CD4-positive, alpha-beta T cell (primary cell): ENCODE results near the gene AMPH. TPM values are rescaled to one million over a fixed set of nuclear protein-coding genes. Genes with fewer than 3 reads are reported as not detected.

Experiments used
- ATAC-seq: fragments of 200-7000 bp; cut with Tn5 transposase; one replicate; pipeline ENCODE4 v1.10.0; 2022; ENCODE audit warnings: mild to moderate bottlenecking; ENCODE audit not compliant: poor library complexity
- CTCF ChIA-PET: fragments of 350-600 bp; sonication (Branson Sonifier 250); formaldehyde crosslinking; loops from one replicate; lab custom pipeline; 2021; ENCODE audit warnings: antibody characterized with exemption, inconsistent platforms; lab: Charles Lee
- POLR2A ChIA-PET: fragments of 350-600 bp; sonication (Branson Sonifier 250); formaldehyde crosslinking; loops from one replicate; lab custom pipeline; 2021; ENCODE audit warnings: antibody characterized with exemption, inconsistent platforms; lab: Charles Lee
- DNase-seq, 14 experiments: peaks; one replicate each; pipeline ENCODE4 v3.0.0-alpha.2; 2013 to 2020; ENCODE audit warnings: mixed read lengths in 2 of 14
- H3K27ac ChIP-seq, 2 donors: one replicate each; pipeline versions ENCODE4 v1.5.1 to v1.7.0; 2013; ENCODE audit warnings: low read length in 2 of 2, low read depth in 1 of 2, mild to moderate bottlenecking in 1 of 2
- H3K27me3 ChIP-seq, 2 experiments: 1 replicate in 1 of 2; 2 replicates in 1 of 2; pipeline versions ENCODE4 v1.6.1 to v1.7.0; 2013; ENCODE audit warnings: low read length in 2 of 2, control low read depth in 1 of 2, mild to moderate bottlenecking in 1 of 2, moderate library complexity in 1 of 2; ENCODE audit not compliant: insufficient read depth in 2 of 2, control insufficient read depth in 1 of 2
- H3K36me3 ChIP-seq: one replicate; pipeline ENCODE4 v1.6.1; 2013; ENCODE audit warnings: low read length, control low read depth; ENCODE audit not compliant: insufficient read depth
- H3K4me1 ChIP-seq: one replicate; pipeline ENCODE4 v1.6.1; 2013; ENCODE audit warnings: low read length, control low read depth; ENCODE audit not compliant: insufficient read depth
- H3K4me3 ChIP-seq: one replicate; pipeline ENCODE4 v1.5.1; 2013; ENCODE audit warnings: mild to moderate bottlenecking, low read length, moderate library complexity
- H3K9me3 ChIP-seq, 2 experiments: 1 replicate in 1 of 2; 2 replicates in 1 of 2; pipeline versions ENCODE4 v1.6.1 to v1.7.0; 2013; ENCODE audit warnings: low read length in 2 of 2, mild to moderate bottlenecking in 2 of 2, control low read depth in 1 of 2, moderate library complexity in 1 of 2; ENCODE audit not compliant: control insufficient read depth in 1 of 2, insufficient read depth in 1 of 2
- H3K27ac Mint-ChIP-seq: one replicate; pipeline ENCODE4 v1.8.0; 2020; ENCODE audit warnings: mixed read lengths
- H3K27me3 Mint-ChIP-seq: one replicate; pipeline ENCODE4 v1.8.0; 2021; ENCODE audit warnings: mixed read lengths
- H3K36me3 Mint-ChIP-seq: one replicate; pipeline ENCODE4 v1.8.0; 2021; ENCODE audit warnings: low read depth, mixed read lengths
- H3K4me1 Mint-ChIP-seq: one replicate; pipeline ENCODE4 v1.8.0; 2021; ENCODE audit warnings: low read depth, mixed read lengths
- H3K4me3 Mint-ChIP-seq: one replicate; pipeline ENCODE4 v1.8.0; 2020; ENCODE audit warnings: mild to moderate bottlenecking, mixed read lengths
- H3K9me3 Mint-ChIP-seq: one replicate; pipeline ENCODE4 v1.8.0; 2020; ENCODE audit warnings: mixed read lengths
- intact Hi-C, 2 experiments: fragments of 100-400 bp; cut with DNase I in 1 of 2; cut with micrococcal nuclease in 1 of 2; formaldehyde crosslinking; loops; one replicate each; pipeline versions ENCODE4 v1.15.1 to v1.9.0; 2023 to 2025; cut with DNase I, micrococcal nuclease
- total RNA-seq, 174 experiments: library from RNA in 2 of 174; stranded (reverse) in 2 of 174; gene quantifications; one replicate each; pipeline ENCODE4 v1.2.3 and lab custom pipeline; 2021 to 2026
- TF ChIP-seq, protein P1 (sequence below): fragments of 200-600 bp; IDR thresholded peaks from one replicate; pipeline ENCODE4 v1.8.0; 2022; ENCODE audit warnings: antibody characterized with exemption, mild to moderate bottlenecking

AMPH gene
- total RNA-seq, 2 experiments from 2014 or later: not detected

DNA sequence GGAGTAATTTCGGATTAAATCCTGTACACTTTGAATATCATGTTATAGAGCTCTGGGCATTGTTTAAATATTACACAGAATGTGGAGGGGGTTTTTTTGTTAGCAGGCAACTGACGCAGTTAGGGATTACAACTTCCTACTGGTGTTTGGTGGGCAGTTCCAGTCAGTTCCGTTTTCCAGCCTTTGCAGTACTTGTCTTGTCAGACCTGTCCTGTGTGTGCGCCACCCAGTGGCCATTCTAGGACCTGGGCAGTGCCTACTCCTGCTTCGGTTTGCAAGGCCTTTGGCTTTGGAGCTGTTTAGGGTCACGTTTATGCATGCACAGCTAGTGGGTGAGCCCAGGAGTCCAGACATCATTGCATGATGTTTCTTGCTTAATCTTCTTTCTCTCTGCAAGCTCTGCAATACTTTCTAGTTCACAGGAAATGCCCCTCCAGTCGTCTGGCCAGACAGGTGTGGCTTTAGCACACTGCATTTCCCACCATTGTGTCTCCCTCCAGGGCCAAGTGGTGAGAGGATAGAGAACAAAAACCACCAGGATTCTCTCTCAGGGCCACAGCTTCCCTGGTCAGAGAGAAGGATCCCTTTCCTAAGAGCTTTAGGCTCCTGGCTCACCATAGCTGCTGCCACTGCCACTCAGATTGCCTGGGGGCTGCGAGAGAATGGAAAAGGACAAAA, 261.2 kb downstream of the AMPH start:
- ChIA-PET CTCF (interaction anchor here (1.0 to 6.0 kb wide), 11 partner anchors 9 to 262 kb away, joined by 3 to 113 read pairs (median 6); no protein-coding TSS in a partner anchor), POLR2A (interaction anchor here (0.7 to 2.2 kb wide), 5 partner anchors 11 to 154 kb away, joined by 3 to 8 read pairs (median 3); no protein-coding TSS in a partner anchor)
- H3K4me1 Mint-ChIP-seq: peaks cover 72% of the 10 kb centered on the region
- peaks cover 20% of the 10 kb centered on the region for H3K36me3 Mint-ChIP-seq
- no peaks in the 10 kb centered on the region for H3K9me3 Mint-ChIP-seq
- peak overlapping the region; percentile 59 for H3K4me3 Mint-ChIP-seq
- DNase-seq (peak; percentile 53 to 89 (median 76)), ATAC-seq (peak; percentile 60)
- peaks cover 3% of the 10 kb centered on the region for H3K36me3 ChIP-seq
- intact Hi-C loops: loop anchor here in 1 of 2 experiments (2.0 kb wide), 1 partner anchor 155 kb away; no protein-coding TSS in a partner anchor
- no peaks in the 10 kb centered on the region for H3K27me3 ChIP-seq
- TF ChIP-seq, protein P1, sequence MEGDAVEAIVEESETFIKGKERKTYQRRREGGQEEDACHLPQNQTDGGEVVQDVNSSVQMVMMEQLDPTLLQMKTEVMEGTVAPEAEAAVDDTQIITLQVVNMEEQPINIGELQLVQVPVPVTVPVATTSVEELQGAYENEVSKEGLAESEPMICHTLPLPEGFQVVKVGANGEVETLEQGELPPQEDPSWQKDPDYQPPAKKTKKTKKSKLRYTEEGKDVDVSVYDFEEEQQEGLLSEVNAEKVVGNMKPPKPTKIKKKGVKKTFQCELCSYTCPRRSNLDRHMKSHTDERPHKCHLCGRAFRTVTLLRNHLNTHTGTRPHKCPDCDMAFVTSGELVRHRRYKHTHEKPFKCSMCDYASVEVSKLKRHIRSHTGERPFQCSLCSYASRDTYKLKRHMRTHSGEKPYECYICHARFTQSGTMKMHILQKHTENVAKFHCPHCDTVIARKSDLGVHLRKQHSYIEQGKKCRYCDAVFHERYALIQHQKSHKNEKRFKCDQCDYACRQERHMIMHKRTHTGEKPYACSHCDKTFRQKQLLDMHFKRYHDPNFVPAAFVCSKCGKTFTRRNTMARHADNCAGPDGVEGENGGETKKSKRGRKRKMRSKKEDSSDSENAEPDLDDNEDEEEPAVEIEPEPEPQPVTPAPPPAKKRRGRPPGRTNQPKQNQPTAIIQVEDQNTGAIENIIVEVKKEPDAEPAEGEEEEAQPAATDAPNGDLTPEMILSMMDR: peak; percentile 85
- H3K4me1 ChIP-seq: peaks cover 41% of the 10 kb centered on the region
- no peak overlapping the region for H3K4me3 ChIP-seq
- H3K27me3 Mint-ChIP-seq: no peaks in the 10 kb centered on the region
- H3K9me3 ChIP-seq: no peaks in the 10 kb centered on the region
- H3K27ac Mint-ChIP-seq: peak overlapping the region; percentile 85
- H3K27ac ChIP-seq: peak overlapping the region in 1 of 2 donors; percentile 52

DNA sequence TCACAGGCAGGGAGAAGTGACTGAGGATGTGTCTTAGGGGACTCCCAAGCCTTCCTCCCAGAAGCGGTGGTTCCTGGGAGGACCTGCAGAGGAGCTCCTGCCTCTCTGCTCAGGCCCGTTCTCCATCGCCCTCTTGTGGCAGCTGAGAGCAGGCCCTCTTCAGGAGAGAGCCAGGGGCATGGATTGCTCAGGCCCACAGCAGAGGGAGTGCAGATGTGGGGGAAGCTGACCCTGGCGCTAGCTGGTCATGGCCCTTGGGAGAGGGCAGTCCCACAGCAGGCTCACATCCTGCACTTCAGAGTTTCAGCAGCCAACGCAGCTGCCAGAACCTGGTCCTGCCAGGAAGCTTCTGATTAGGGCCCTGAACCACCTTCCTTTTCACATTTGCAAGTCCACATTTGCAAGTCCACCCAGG, 263.0 kb downstream of the AMPH start:
- peaks cover 22% of the 10 kb centered on the region for H3K36me3 Mint-ChIP-seq
- TF ChIP-seq, protein P1: peak; percentile 89
- H3K4me1 ChIP-seq: peaks cover 49% of the 10 kb centered on the region
- H3K9me3 Mint-ChIP-seq: no peaks in the 10 kb centered on the region
- POLR2A ChIA-PET: interaction anchor here (0.9 to 2.5 kb wide), 4 partner anchors 28 to 191 kb away, joined by 3 to 11 read pairs (median 6); partner anchors contain the start of gene STARD3NL
- H3K4me3 Mint-ChIP-seq: peak overlapping the region; percentile 78
- peak overlapping the region; percentile 85 for H3K27ac Mint-ChIP-seq
- DNase-seq (peak; percentile 56 to 93 (median 70)), ATAC-seq (peak; percentile 71)
- no peaks in the 10 kb centered on the region for H3K27me3 ChIP-seq
- peaks cover 2% of the 10 kb centered on the region for H3K36me3 ChIP-seq
- H3K4me3 ChIP-seq: peak overlapping the region; percentile 15
- H3K9me3 ChIP-seq: no peaks in the 10 kb centered on the region
- CTCF ChIA-PET: interaction anchor here (0.8 to 6.0 kb wide), 13 partner anchors 8 to 190 kb away, joined by 3 to 113 read pairs (median 5); partner anchors contain the start of genes STARD3NL and TARP
- peak overlapping the region; percentile 45 to 60 for H3K27ac ChIP-seq
- peaks cover 84% of the 10 kb centered on the region for H3K4me1 Mint-ChIP-seq
- H3K27me3 Mint-ChIP-seq: no peaks in the 10 kb centered on the region
- intact Hi-C loops: loop anchor here in 1 of 2 experiments (1.0 kb wide), 1 partner anchor 153 kb away; no protein-coding TSS in a partner anchor

DNA sequence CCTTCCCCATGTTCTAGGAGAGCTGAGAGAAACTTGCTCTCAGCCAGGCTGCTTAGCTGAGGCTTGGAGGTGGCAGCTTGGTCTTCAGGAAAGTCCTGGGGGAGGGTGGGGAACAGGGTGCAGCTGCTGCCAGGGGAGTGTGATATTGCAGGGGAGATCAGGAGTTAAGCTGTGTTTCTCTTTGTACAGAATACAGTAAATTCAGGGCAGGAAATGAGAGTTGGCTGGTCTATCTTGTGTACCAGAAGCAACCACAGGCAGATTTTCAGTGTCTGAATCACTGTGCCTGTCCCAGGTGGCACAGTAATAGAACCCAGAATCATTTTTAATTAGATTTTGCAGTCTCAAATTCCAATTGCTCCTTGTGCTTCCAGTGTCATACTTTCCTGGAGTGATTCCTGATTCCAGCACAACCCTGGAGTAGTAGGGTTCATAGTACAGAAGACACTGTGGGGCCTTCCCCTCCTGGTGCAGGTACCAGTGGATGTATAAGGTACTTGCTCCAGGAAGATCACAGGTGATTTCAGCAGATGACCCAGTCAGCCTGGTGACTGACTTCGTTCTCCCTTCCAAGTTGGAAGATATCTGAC, 263.8 kb downstream of the AMPH start:
- Mint-ChIP-seq H3K4me3 (peak overlapping the region; percentile 78), H3K4me1 (peaks cover 92% of the 10 kb centered on the region), H3K27ac (peak overlapping the region; percentile 85), H3K9me3 (no peaks in the 10 kb centered on the region), H3K27me3 (no peaks in the 10 kb centered on the region), H3K36me3 (peaks cover 27% of the 10 kb centered on the region)
- intact Hi-C loops: no loop called here
- ATAC-seq (peak; percentile 44), DNase-seq (peak in 4 of 14 experiments; percentile 47 to 53 (median 51))
- POLR2A ChIA-PET: interaction anchor here (0.8 to 2.5 kb wide), 5 partner anchors 27 to 189 kb away, joined by 3 to 11 read pairs (median 3); partner anchors contain the start of gene STARD3NL
- TF ChIP-seq, protein P1: no peak
- CTCF ChIA-PET: interaction anchor here (0.8 to 6.0 kb wide), 13 partner anchors 9 to 189 kb away, joined by 3 to 113 read pairs (median 5); partner anchors contain the start of gene STARD3NL
- Histone ChIP-seq H3K9me3 (no peaks in the 10 kb centered on the region), H3K36me3 (no peaks in the 10 kb centered on the region), H3K4me1 (peaks cover 57% of the 10 kb centered on the region), H3K27ac (peak overlapping the region; percentile 41 to 60), H3K27me3 (no peaks in the 10 kb centered on the region), H3K4me3 (peak overlapping the region; percentile 15)
